Measurements from ENCODE around the gene PAAF1. TPM values are rescaled to one million over a fixed set of nuclear protein-coding genes. Genes with fewer than 3 reads are reported as not detected.

Gene PAAF1
- total and polyA plus RNA-seq, 2 of the 13 experiments (the other 11 are each of a cell fraction or from before 2014, with no cell fraction given), result 13.5 to 28.8 TPM

GRCh38 chr11:73950869-73951710 is 74.3 kb downstream of the PAAF1 start, which contains the start of gene DNAJB13 (continued):
- TF ChIP-seq, protein P1, sequence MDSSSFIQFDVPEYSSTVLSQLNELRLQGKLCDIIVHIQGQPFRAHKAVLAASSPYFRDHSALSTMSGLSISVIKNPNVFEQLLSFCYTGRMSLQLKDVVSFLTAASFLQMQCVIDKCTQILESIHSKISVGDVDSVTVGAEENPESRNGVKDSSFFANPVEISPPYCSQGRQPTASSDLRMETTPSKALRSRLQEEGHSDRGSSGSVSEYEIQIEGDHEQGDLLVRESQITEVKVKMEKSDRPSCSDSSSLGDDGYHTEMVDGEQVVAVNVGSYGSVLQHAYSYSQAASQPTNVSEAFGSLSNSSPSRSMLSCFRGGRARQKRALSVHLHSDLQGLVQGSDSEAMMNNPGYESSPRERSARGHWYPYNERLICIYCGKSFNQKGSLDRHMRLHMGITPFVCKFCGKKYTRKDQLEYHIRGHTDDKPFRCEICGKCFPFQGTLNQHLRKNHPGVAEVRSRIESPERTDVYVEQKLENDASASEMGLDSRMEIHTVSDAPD (CRISPR knock-in tag; IDR thresholded peaks at IDR 0.05), result no peak
- TF ChIP-seq, protein P2, sequence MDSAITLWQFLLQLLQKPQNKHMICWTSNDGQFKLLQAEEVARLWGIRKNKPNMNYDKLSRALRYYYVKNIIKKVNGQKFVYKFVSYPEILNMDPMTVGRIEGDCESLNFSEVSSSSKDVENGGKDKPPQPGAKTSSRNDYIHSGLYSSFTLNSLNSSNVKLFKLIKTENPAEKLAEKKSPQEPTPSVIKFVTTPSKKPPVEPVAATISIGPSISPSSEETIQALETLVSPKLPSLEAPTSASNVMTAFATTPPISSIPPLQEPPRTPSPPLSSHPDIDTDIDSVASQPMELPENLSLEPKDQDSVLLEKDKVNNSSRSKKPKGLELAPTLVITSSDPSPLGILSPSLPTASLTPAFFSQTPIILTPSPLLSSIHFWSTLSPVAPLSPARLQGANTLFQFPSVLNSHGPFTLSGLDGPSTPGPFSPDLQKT (CRISPR knock-in tag; IDR thresholded peaks at IDR 0.05; ENCODE audit: borderline replicate concordance), result no peak
- TF ChIP-seq ZNF333 (CRISPR knock-in tag; IDR thresholded peaks at IDR 0.05; ENCODE audit: borderline replicate concordance), result no peak
- 0 out of 2 replicates have a peak, but pooled peaks have one; percentile 36 for TF ChIP-seq ZNF556 (CRISPR knock-in tag; IDR thresholded peaks at IDR 0.05; ENCODE audit: borderline replicate concordance)
- 0 out of 2 replicates have a peak, but pooled peaks have one; percentile 42 for TF ChIP-seq MIER3 (CRISPR knock-in tag; IDR thresholded peaks at IDR 0.05; ENCODE audit: borderline replicate concordance)
- peak; percentile 57; the same call in 1 of the 2 replicates for TF ChIP-seq ZNF558 (CRISPR knock-in tag; IDR thresholded peaks at IDR 0.05; ENCODE audit: borderline replicate concordance)
- peak; percentile 87 for TF ChIP-seq HCFC1 (IDR thresholded peaks at IDR 0.05; ENCODE audit: low read depth, low read length)
- TF ChIP-seq HIVEP1 (CRISPR knock-in tag; IDR thresholded peaks at IDR 0.05), result no peak
- TF ChIP-seq MTF1 (CRISPR knock-in tag; IDR thresholded peaks at IDR 0.05), result no peak
- TF ChIP-seq, protein P3, sequence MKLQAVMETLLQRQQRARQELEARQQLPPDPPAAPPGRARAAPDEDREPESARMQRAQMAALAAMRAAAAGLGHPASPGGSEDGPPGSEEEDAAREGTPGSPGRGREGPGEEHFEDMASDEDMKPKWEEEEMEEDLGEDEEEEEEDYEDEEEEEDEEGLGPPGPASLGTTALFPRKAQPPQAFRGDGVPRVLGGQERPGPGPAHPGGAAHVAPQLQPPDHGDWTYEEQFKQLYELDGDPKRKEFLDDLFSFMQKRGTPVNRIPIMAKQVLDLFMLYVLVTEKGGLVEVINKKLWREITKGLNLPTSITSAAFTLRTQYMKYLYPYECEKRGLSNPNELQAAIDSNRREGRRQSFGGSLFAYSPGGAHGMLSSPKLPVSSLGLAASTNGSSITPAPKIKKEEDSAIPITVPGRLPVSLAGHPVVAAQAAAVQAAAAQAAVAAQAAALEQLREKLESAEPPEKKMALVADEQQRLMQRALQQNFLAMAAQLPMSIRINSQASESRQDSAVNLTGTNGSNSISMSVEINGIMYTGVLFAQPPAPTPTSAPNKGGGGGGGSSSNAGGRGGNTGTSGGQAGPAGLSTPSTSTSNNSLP (IDR thresholded peaks at IDR 0.05; ENCODE audit: low read depth, low read length), result no peak
- TF ChIP-seq ZZZ3 (CRISPR knock-in tag; IDR thresholded peaks at IDR 0.05; ENCODE audit: borderline replicate concordance), result no peak
- TF ChIP-seq ZBTB38 (CRISPR knock-in tag; IDR thresholded peaks at IDR 0.05), result peak; percentile 14; the same call in 1 of the 2 replicates
- no peak for TF ChIP-seq ZNF160 (CRISPR knock-in tag; IDR thresholded peaks at IDR 0.05)
- no peak for TF ChIP-seq ZNF451 (CRISPR knock-in tag; IDR thresholded peaks at IDR 0.05)
- TF ChIP-seq GABPB1 (CRISPR knock-in tag; IDR thresholded peaks at IDR 0.05), result peak; percentile 38; the same call in 1 of the 2 replicates
